Testis (tissue), 2 donors: ENCODE measurements around the gene TTC23L.

Source experiments
- POLR2A ChIP-seq: fragments of 450-650 bp; IDR thresholded peaks from one replicate; pipeline ENCODE4 v1.6.1; 2017; ENCODE audit warnings: antibody characterized with exemption, mild to moderate bottlenecking, moderate library complexity
- TF ChIP-seq, protein P1 (sequence below), 3 experiments: fragments of 450-650 bp in 2 of 3; fragments of 200-600 bp in 1 of 3; sonication (generic) in 1 of 3; IDR thresholded peaks; one replicate each; pipeline ENCODE4 v1.5.1; 2016 to 2019; ENCODE audit warnings: antibody characterized with exemption in 3 of 3, mild to moderate bottlenecking in 2 of 3, moderate library complexity in 1 of 3

DNA sequence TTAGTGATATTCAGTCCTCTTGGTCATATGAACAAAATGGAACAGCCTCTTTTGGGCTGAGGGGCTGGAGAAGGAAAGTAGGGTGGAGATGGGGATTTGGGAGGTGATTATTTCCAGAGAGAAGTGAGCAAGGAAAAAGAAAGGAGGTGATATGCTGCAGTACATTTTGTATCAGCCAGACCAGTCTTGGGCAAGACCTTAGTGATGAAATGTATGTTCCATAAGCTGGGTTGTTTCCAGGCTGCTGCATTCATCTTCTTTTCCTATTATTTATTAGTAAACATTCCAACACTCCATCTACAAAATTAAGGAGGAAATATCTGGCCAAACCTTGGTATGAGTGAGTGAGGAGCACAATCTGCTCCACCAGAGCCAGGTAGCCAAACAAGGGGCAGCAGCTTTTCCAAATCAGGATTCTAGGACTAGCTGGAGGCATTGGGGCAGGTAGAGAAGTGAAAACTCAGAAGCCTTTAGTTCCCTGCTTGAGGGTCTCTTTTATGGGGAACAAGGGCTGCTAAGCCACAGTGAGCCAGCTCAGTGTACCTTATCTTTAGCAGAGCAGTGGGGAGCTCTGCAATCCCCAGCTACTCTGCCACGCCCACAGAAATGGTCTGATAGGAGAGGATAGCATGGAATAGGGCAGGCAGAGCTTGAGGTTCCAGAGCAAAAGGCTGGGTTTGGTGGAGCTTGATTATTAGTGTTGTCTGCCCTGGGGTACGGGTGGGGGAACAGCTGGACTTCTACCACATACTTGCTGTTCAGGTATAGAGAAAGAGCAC lies 56.9 kb downstream of the TTC23L start:
- TF ChIP-seq POLR2A, result no peak
- TF ChIP-seq, protein P1, sequence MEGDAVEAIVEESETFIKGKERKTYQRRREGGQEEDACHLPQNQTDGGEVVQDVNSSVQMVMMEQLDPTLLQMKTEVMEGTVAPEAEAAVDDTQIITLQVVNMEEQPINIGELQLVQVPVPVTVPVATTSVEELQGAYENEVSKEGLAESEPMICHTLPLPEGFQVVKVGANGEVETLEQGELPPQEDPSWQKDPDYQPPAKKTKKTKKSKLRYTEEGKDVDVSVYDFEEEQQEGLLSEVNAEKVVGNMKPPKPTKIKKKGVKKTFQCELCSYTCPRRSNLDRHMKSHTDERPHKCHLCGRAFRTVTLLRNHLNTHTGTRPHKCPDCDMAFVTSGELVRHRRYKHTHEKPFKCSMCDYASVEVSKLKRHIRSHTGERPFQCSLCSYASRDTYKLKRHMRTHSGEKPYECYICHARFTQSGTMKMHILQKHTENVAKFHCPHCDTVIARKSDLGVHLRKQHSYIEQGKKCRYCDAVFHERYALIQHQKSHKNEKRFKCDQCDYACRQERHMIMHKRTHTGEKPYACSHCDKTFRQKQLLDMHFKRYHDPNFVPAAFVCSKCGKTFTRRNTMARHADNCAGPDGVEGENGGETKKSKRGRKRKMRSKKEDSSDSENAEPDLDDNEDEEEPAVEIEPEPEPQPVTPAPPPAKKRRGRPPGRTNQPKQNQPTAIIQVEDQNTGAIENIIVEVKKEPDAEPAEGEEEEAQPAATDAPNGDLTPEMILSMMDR (IDR thresholded peaks at IDR 0.05), result no peak
